SU-DHL-6 (cell line): ENCODE data around the gene CACNB4.

ENCODE experiments used
- H2AFZ ChIP-seq: fragments of 200-600 bp; sonication (generic); 2 replicates; pipeline ENCODE4 v1.6.1; 2014; ENCODE audit warnings: low read depth, mild to moderate bottlenecking, moderate library complexity, mixed read lengths, antibody characterized with exemption, low read length; ENCODE audit not compliant: severe bottlenecking
- H3F3A ChIP-seq: fragments of 200-600 bp; shearing (Covaris generic); 2 replicates; pipeline ENCODE4 v1.6.0; 2016; ENCODE audit warnings: antibody characterized with exemption, mild to moderate bottlenecking; ENCODE audit not compliant: insufficient read depth
- H3K27ac ChIP-seq: fragments of 200-600 bp; sonication (generic); 2 replicates; pipeline ENCODE4 v1.5.1; 2016; ENCODE audit warnings: low read depth, mild to moderate bottlenecking, low read length, moderate library complexity, mixed read lengths
- H3K27me3 ChIP-seq: fragments of 200-600 bp; sonication (generic), shearing (Covaris generic); 2 replicates; pipeline ENCODE4 v1.6.0; 2014; ENCODE audit warnings: mild to moderate bottlenecking, low read length
- H3K36me3 ChIP-seq: fragments of 200-600 bp; sonication (generic); 2 replicates; pipeline ENCODE4 v1.6.1; 2014; ENCODE audit warnings: mild to moderate bottlenecking, low read length, mixed read lengths
- H3K4me2 ChIP-seq: fragments of 300-600, 200-600 bp; shearing (Covaris generic), sonication (generic); 2 replicates; pipeline ENCODE4 v1.6.0; 2014; ENCODE audit warnings: low read length, low read depth, mild to moderate bottlenecking; ENCODE audit not compliant: poor library complexity, severe bottlenecking
- H3K4me3 ChIP-seq: fragments of 200-600 bp; sonication (generic); 2 replicates; pipeline ENCODE4 v1.5.1; 2014; ENCODE audit warnings: antibody characterized with exemption, low read length, mild to moderate bottlenecking, mixed read lengths; ENCODE audit not compliant: insufficient read depth, poor library complexity, severe bottlenecking
- H3K79me2 ChIP-seq: fragments of 200-600 bp; sonication (generic); 2 replicates; pipeline ENCODE4 v1.6.1; 2014; ENCODE audit warnings: mild to moderate bottlenecking, low read length, moderate library complexity; ENCODE audit not compliant: insufficient read depth
- H3K9ac ChIP-seq: fragments of 200-600 bp; sonication (generic); 2 replicates; pipeline ENCODE4 v1.7.0; 2014; ENCODE audit warnings: mild to moderate bottlenecking, low read length
- H3K9me2 ChIP-seq: fragments of 200-600 bp; sonication (generic); replicated peaks from 2 replicates; pipeline ENCODE4 v1.6.1; 2014; ENCODE audit warnings: low read length; ENCODE audit not compliant: insufficient read depth
- H3K9me3 ChIP-seq: fragments of 200-600 bp; sonication (generic); 2 replicates; pipeline ENCODE4 v1.6.1; 2014; ENCODE audit warnings: low read length, mixed read lengths; ENCODE audit not compliant: insufficient read depth
- H4K20me1 ChIP-seq: fragments of 200-600 bp; sonication (generic); 2 replicates; pipeline ENCODE4 v1.6.1; 2014; ENCODE audit warnings: low read depth, mild to moderate bottlenecking, antibody characterized with exemption, low read length, moderate library complexity, mixed read lengths
- CTCF ChIP-seq: fragments of 200-600 bp; sonication (generic); IDR thresholded peaks from one replicate; pipeline ENCODE4 v1.5.1; 2017; ENCODE audit warnings: antibody characterized with exemption, mild to moderate bottlenecking, low read length, moderate library complexity; ENCODE audit not compliant: insufficient read depth, poor library complexity, severe bottlenecking
- EZH2phosphoT487 ChIP-seq: fragments of 200-600 bp; sonication (generic), shearing (Covaris generic); conservative IDR thresholded peaks from 2 replicates; pipeline ENCODE4 v1.6.1; 2018; ENCODE audit warnings: mild to moderate bottlenecking, antibody characterized with exemption, low read length, moderate library complexity, mixed read lengths

CACNB4 gene

DNA sequence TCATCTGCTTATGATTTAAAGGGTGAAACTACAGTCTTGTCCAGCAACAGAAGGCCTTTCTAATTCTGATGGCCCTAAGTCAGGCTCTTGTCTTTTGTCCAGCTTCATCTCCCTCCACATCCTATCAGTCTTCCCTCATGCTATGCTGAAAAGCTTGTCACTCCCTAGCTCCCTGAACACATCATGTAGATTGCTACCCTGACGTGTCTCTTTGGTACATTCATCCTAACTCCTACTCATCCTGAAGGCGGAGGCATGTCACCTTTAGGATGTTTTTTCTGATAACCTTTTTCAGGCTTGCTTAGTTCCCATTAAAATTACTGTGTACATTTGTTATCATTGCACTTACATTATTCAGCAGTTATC lies 192.2 kb downstream of the CACNB4 start:
- H3K4me2 ChIP-seq: no peak overlapping the region
- H3K9me2 ChIP-seq: no peaks in the 10 kb centered on the region
- no peaks in the 10 kb centered on the region for H3K36me3 ChIP-seq
- H2AFZ ChIP-seq: no peak overlapping the region
- H3K9me3 ChIP-seq: no peaks in the 10 kb centered on the region
- H3K27ac ChIP-seq: no peak overlapping the region
- TF ChIP-seq CTCF (no peak), EZH2phosphoT487 (no peak)
- H3K9ac ChIP-seq: no peak overlapping the region
- no peaks in the 10 kb centered on the region for H4K20me1 ChIP-seq
- no peaks in the 10 kb centered on the region for H3K79me2 ChIP-seq
- no peaks in the 10 kb centered on the region for H3F3A ChIP-seq
- no peak overlapping the region for H3K4me3 ChIP-seq
- no peaks in the 10 kb centered on the region for H3K27me3 ChIP-seq

GRCh38 chr2:151905963-151906632 lies 192.7 kb downstream of the CACNB4 start:
- no peak overlapping the region for H2AFZ ChIP-seq
- H3K36me3 ChIP-seq: no peaks in the 10 kb centered on the region
- no peaks in the 10 kb centered on the region for H3K9me3 ChIP-seq
- no peaks in the 10 kb centered on the region for H3K79me2 ChIP-seq
- H3K9ac ChIP-seq: no peak overlapping the region
- no peak overlapping the region for H3K27ac ChIP-seq
- no peak for TF ChIP-seq CTCF
- no peak for TF ChIP-seq EZH2phosphoT487
- no peak overlapping the region for H3K4me2 ChIP-seq
- H3K9me2 ChIP-seq: no peaks in the 10 kb centered on the region
- H3K4me3 ChIP-seq: no peak overlapping the region
- H3K27me3 ChIP-seq: no peaks in the 10 kb centered on the region
- H4K20me1 ChIP-seq: no peaks in the 10 kb centered on the region
- H3F3A ChIP-seq: no peaks in the 10 kb centered on the region

DNA sequence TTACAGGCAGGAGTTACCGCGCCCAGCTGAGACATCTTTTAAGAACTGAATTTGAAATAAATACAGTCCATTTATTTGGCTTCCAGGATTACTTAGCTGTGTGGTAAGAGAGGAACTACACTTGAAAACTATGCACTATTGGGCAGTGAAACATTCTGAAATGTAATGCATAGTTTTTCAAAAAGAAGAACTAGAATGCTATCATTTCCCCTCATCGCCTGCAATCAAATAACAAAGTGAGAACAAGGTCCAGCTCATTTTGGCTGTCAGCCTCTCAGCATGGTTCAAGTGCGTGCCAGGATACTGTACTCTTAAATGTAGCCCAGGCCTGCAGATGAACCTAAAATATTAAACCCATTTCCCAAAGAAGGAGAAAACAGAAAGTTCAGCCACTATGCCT lies 194.0 kb downstream of the CACNB4 start:
- Histone ChIP-seq H3K9ac (no peak overlapping the region), H3K36me3 (no peaks in the 10 kb centered on the region), H3K79me2 (no peaks in the 10 kb centered on the region), H3K27ac (no peak overlapping the region), H2AFZ (no peak overlapping the region), H3K4me3 (no peak overlapping the region), H3K9me3 (no peaks in the 10 kb centered on the region), H3F3A (no peaks in the 10 kb centered on the region), H3K9me2 (no peaks in the 10 kb centered on the region), H3K4me2 (no peak overlapping the region), H4K20me1 (no peaks in the 10 kb centered on the region), H3K27me3 (no peaks in the 10 kb centered on the region)
- TF ChIP-seq CTCF (no peak), EZH2phosphoT487 (no peak)
